HG03442 (cell line): ENCODE data around the gene NMBR.
"Not testable (repeated sequence)": the region's sequence is repeated elsewhere in the genome, so short reads cannot be mapped to it uniquely, and the experiment has no call there.

Experiments
- ATAC-seq: cut with Tn5 transposase; IDR thresholded peaks from one replicate; pipeline ENCODE4 v1.9.1; 2021; ENCODE audit warnings: mild to moderate bottlenecking, moderate library complexity; ENCODE audit not compliant: unreplicated experiment

Gene NMBR

GRCh38 chr6:142146828-142147662 is at the start of gene NMBR, which contains the start of gene VTA1:
Gene NMBR (minus strand): TSS chr6:142147122. CDS start chr6:142088658, 58,464 bp downstream.
Gene VTA1 (plus strand): TSS chr6:142147263. CDS start chr6:142147288, 25 bp downstream.
- ATAC-seq, result peak; percentile 100

DNA sequence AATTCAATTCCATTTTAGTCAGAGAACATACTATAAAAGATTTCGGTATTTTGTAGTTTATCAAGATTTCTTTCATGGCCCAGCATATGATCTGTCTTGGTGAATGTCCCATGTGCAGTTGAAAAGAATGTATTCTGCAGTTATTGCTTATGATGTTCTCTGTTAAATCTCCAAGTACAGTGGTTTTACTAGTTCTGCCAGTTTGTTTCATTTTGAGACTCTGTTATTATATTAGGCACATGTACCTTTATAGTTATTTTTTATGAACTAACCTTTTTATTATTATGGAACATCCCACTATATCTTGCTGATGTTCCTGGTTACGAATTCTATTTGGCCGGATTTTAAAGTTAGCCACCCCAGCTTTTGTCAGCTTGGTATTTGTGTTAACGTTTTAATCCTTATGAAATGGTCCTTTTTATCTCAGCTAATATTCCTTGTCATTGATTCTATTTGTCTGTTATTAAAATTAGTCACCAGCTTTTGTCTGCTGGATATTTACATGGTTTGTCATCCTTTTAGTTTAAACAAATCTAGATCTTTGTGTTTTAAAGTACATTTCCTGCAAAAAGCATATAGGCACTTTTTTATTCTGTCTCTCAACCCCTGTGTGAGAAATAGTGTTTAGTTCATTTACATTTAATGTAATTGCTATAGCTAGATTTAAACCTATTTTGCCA is 49.1 kb upstream of the NMBR start:
- no peak for ATAC-seq

DNA sequence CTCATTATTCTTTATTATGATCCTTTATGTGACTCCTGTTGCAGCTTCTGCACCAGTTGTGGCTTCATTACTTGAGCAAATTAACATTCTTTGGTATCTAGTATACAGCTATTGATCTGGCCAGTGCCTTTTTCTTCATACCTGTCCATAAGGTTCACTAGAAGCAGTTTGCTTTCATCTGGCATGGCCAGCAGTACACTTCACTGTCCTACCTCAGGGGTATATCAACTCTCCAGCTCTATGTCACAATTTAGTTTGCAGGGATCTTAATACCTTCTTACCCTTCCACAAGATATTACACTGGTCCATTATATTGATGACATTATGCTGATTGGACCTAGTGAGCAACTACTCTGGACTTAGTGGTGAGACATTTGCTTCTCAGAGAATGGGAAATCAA is 46.7 kb upstream of the NMBR start:
- ATAC-seq, result no peak

DNA sequence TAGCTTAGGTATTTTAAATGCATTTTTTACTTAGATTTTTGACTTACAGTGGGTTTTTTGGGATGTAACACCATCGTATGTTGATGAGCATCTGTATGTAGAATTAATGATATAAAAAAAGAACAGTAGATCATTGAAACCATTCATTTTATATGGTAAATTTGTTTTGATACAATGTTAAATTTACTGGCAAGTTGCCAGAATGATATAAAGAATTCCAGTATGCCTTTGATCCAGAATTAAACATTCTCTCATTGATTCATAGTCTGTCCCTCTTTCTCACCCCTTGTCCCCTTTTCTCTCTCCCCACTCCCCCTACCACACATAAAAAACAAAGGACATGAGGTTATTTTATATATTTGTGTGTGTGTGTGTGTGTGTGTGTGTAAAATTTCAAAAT is 45.4 kb upstream of the NMBR start:
- ATAC-seq, result no peak

DNA sequence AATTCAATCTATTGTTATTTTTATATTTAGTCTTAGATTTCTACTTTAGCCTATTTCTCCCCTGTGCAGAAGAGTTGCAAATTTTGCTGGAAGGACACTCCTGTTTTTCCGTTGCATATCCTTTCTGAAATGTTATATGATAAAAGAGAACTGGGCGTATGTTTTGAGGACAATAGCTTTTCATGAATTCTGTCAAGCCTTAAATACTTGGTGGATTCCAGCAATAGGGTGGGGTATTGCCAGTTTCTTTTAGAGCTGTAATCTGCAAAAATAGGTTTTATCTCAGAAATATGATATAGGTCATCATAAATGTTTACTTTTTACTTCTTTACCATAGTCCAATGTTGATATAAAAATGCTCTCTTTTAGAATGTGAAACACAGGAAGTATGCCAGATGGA is 42.1 kb upstream of the NMBR start:
- ATAC-seq, result no peak

GRCh38 chr6:142188341-142188740 is 41.4 kb upstream of the NMBR start:
- ATAC-seq, result not testable (repeated sequence)

GRCh38 chr6:142187209-142187608 is 40.3 kb upstream of the NMBR start:
- no peak for ATAC-seq

DNA sequence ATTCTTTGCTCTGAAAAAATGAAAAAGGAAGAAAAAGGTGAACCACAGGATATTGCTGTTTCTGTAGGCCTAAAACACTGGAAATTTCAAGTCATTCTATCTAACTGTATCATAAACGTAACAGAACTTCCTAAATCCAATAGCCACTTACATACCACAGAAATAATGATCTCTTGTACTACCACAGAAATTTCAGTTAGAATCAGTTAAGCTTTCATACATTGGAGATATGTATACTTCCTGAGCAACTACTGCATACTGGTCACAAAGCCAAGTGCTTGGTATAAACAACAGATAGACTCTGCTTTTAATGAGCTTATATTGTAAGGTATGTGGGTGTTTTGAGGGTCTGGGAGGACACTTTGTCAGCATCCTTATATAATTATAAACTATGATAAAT is 38.7 kb upstream of the NMBR start:
- no peak for ATAC-seq

- ATAC-seq, result no peak
Observed at GRCh38 chr6:142184307-142184706, 37.4 kb upstream of the NMBR start.

- ATAC-seq, result no peak
Observed at GRCh38 chr6:142183351-142183750, 36.4 kb upstream of the NMBR start.

GRCh38 chr6:142182004-142182403 is 35.1 kb upstream of the NMBR start:
- ATAC-seq, result no peak

DNA sequence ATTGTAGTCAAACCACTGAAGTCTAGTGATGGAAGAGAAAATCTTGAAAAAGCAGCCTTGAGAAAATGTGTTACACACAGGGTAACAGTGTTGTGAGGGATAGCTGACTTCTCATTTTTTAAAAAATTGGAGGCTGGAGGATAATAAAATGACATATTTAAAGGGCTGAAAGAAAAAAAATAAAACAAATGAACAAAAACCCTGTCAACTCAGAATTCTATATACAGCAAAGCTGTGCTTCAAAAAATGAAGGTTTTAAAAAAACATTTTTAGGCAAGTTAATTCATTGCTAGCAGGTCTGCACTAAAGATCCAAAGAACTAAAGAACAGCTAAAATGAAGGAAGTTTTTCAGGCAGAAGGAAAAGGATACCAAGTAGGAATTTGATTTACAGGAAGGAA is 31.2 kb upstream of the NMBR start:
- ATAC-seq, result no peak

- ATAC-seq, result no peak
Observed at GRCh38 chr6:142174703-142175102, 27.8 kb upstream of the NMBR start.

GRCh38 chr6:142173980-142174379 is 27.1 kb upstream of the NMBR start:
- ATAC-seq, result no peak

DNA sequence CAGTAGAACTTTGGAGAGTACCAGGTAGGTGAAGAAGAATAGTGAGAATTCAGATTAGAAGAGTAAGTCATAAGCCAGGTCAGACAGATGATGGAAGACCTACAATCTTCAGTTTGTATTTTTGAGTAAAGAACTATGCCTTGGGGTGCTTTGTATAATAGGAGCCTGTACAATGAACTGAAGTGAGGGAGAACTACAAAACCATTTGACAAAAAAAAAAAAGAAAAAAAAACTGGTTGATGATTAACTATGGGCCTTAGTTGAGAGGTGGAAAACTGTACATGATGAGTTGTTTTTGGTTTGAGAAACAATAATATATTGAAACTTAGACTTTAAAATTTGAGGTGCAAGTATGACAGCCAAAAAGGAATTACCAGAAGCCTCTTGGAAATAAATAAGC is 25.8 kb upstream of the NMBR start:
- ATAC-seq, result no peak

DNA sequence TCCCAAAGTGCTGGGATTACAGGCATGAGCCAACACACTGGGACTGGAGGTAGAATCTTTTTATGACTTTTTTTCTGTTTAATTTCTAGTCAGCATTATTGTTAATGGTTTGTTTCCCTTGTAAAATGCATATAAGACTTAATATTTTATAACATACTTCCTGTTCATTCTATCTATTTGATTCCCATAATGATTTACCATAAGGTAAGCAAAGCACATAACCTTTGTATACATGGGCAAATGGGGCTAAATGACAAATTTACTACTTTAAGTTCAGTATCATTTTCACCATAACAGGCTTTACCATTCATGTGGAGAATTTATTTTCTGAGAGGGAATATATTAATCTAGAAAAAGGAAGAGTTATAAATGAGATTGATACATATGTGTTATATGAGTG is 24.4 kb upstream of the NMBR start:
- no peak for ATAC-seq

DNA sequence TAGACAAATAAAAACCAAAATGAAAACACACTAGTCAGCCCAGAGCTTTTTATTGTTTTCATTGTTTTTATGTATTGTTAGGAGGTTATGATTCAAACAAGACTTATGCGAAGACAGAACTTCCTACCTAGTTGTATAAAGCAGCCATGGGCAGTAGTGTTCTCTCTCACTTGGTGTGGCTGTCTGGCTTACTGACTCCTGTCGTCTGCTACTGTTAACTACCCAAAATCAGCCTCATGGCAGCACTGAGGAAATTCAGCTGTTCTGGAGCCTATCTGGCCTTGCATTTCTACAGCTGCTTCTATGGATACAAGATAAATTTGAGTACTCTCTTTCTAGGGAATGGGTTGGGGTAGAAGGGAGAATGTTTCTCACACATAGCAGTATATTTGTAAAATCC is 20.6 kb upstream of the NMBR start:
- ATAC-seq, result no peak

- no peak for ATAC-seq
Observed at GRCh38 chr6:142167071-142167470, 20.1 kb upstream of the NMBR start.

- no peak for ATAC-seq
Observed at GRCh38 chr6:142165227-142165626, 18.3 kb upstream of the NMBR start.

DNA sequence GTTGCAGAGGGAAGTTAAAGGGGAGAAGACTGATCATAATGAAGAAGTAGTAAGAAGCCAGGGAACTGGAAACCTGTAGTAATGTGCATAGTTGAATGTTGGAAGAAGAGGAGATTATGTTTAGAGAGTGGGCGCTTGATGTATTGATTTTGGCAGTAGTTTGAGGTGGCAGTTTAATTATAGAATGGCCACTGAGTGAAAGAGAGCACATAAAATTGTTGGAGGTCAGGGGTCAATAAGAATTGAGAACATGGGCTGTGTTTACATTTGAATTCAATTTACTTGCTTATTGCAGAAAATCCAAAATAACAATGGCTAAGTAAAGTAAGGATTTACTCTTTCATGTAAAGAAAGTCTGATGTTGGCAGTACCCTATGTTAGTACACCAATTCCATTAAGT is 15.9 kb upstream of the NMBR start:
- no peak for ATAC-seq

- ATAC-seq, result not testable (repeated sequence)
Observed at GRCh38 chr6:142156758-142157068, 9.8 kb upstream of the NMBR start.
